ENCODE results near the gene NME8.

DNA sequence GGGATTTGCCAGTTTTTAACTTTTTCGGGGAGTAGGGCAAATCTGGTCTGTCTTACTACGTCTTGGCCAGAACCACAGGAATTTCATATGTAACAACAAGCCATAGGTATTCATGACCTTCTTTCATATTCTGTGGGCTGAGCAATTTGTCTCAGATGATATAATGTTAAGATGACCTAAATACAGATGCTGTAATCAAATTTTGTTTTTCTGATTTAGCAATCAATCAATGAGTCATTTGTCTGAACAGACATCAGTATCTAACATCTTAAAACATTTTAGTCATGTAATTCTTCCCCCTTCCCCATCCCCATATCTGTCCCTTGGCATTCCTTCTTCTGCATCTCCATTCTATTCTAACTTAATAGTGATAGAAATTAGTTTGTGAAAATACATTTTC lies 24.8 kb upstream of the NME8 start:
- TF ChIP-seq BHLHE40 (IDR thresholded peaks at IDR 0.05; ENCODE audit: low read depth, low read length) = no peak
- TF ChIP-seq POLR2A (IDR thresholded peaks at IDR 0.05; ENCODE audit: low read length) = no peak
- no peak for TF ChIP-seq RCOR1 (IDR thresholded peaks at IDR 0.05; ENCODE audit: low read depth, low read length)
- TF ChIP-seq HOXA7 (CRISPR knock-in tag; IDR thresholded peaks at IDR 0.05) = no peak
- TF ChIP-seq, protein P1, sequence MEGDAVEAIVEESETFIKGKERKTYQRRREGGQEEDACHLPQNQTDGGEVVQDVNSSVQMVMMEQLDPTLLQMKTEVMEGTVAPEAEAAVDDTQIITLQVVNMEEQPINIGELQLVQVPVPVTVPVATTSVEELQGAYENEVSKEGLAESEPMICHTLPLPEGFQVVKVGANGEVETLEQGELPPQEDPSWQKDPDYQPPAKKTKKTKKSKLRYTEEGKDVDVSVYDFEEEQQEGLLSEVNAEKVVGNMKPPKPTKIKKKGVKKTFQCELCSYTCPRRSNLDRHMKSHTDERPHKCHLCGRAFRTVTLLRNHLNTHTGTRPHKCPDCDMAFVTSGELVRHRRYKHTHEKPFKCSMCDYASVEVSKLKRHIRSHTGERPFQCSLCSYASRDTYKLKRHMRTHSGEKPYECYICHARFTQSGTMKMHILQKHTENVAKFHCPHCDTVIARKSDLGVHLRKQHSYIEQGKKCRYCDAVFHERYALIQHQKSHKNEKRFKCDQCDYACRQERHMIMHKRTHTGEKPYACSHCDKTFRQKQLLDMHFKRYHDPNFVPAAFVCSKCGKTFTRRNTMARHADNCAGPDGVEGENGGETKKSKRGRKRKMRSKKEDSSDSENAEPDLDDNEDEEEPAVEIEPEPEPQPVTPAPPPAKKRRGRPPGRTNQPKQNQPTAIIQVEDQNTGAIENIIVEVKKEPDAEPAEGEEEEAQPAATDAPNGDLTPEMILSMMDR (IDR thresholded peaks at IDR 0.05) = no peak
- TF ChIP-seq ZC3H11A (IDR thresholded peaks at IDR 0.05) = no peak
- TF ChIP-seq MYC (IDR thresholded peaks at IDR 0.05; ENCODE audit: borderline replicate concordance, low read length) = no peak
- TF ChIP-seq, protein P2, sequence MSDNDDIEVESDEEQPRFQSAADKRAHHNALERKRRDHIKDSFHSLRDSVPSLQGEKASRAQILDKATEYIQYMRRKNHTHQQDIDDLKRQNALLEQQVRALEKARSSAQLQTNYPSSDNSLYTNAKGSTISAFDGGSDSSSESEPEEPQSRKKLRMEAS (IDR thresholded peaks at IDR 0.05) = no peak
- TF ChIP-seq JUN (IDR thresholded peaks at IDR 0.05) = no peak
- TF ChIP-seq CHD2 (IDR thresholded peaks at IDR 0.05; ENCODE audit: low read length, partially characterized antibody) = no peak
- no peak for TF ChIP-seq CBX2 (IDR thresholded peaks at IDR 0.05; ENCODE audit: borderline replicate concordance, low read depth)
- no peak for TF ChIP-seq SMC3 (IDR thresholded peaks at IDR 0.05)
- TF ChIP-seq, protein P3, sequence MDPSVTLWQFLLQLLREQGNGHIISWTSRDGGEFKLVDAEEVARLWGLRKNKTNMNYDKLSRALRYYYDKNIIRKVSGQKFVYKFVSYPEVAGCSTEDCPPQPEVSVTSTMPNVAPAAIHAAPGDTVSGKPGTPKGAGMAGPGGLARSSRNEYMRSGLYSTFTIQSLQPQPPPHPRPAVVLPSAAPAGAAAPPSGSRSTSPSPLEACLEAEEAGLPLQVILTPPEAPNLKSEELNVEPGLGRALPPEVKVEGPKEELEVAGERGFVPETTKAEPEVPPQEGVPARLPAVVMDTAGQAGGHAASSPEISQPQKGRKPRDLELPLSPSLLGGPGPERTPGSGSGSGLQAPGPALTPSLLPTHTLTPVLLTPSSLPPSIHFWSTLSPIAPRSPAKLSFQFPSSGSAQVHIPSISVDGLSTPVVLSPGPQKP (IDR thresholded peaks at IDR 0.05; ENCODE audit: low read depth, low read length) = no peak
- TF ChIP-seq ZNF302 (CRISPR knock-in tag; IDR thresholded peaks at IDR 0.05) = no peak
